ENCODE measurements around the gene GAS5.

- no peak for TF ChIP-seq POLR2A (IDR thresholded peaks at IDR 0.05)
- TF ChIP-seq CTCF (IDR thresholded peaks at IDR 0.05) = no peak
- TF ChIP-seq POLR2AphosphoS5 (IDR thresholded peaks at IDR 0.05) = no peak
Measured at GRCh38 chr1:173887627-173888026, 19.8 kb upstream of the GAS5 start.

Measured in prostate gland (tissue), 2 donors.